Cardiac septum (tissue), 1 donor: ENCODE measurements around the gene GASK1A. TPM values are rescaled to one million over a fixed set of nuclear protein-coding genes. Genes with fewer than 3 reads are reported as not detected.
"Not testable (repeated sequence)": the region's sequence is repeated elsewhere in the genome, so short reads cannot be mapped to it uniquely, and the experiment has no call there.

Experiments
- DNase-seq: peaks from one replicate; pipeline ENCODE4 v3.0.0-alpha.2; 2020; ENCODE audit warnings: low spot score
- intact Hi-C: fragments of 100-400 bp; cut with DNase I; formaldehyde crosslinking; loops from one replicate; pipeline ENCODE4 v1.14.0; 2022
- long read RNA-seq: library from polyadenylated mRNA; unstranded; transcript quantifications from one replicate; pipeline ENCODE4 v2.0.0, GENCODE V29; 2021
- total RNA-seq: library from RNA; stranded (reverse); fragmentation: NEBNext Ultra II Directional; extraction: Animal tissue kit (Norgen Biotek cat#: 25700); gene quantifications from one replicate; pipeline ENCODE4 v1.2.1, GENCODE V29; 2021
- donor health status: DM: no; HTN: no; CAD: no.

Gene GASK1A
- total RNA-seq: 0.16 TPM
- long read RNA-seq: 0 reads

GRCh38 chr3:42979044-42979972, at the start of gene GASK1A:
TSS of gene GASK1A (plus strand) at chr3:42979311. CDS start at chr3:42979643, 332 bp downstream.
- intact Hi-C loops: no loop called here
- DNase-seq: no peak

- DNase-seq: no peak
- intact Hi-C loops: no loop called here
These were observed 45.0 kb upstream of the GASK1A start for GRCh38 chr3:42934111-42934510.

DNA sequence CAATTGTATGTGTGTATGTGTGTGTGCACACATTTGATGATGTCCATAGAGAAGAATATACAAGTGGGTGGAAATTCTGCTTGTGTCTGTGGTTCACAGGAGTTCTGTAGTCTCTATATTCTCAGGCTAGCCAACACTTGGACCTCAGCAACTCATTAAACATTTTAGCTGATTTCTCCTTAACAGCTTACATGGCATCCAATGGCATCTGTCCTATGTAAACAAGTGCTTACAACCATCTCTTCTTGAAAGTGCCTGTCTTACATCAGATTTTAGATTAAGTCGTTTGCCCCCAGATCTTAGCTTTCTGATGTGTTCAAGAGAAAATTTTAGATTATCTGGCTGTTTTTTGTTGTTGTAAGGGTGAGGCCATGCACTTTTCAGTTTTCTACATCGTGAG, 44.2 kb upstream of the GASK1A start:
- DNase-seq: no peak

DNA sequence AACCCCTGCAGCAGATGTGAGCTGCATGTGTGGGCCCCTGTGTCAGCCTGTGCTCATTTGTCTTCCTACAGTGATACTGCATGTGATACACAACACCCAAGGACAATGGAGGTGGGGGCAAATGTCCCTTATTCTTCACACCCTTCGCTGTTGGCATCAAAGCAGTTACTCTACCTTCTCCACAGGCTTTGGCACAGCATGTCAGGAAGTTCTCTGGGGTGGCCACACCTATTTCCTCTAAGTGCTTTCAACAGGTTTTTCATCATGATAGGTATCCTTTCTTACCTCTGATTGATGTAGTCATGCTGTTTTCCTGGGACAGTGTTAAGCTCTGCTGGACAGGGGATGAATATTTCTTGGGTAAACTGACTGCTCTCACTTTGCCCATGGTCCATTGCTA, 43.6 kb upstream of the GASK1A start:
- no peak for DNase-seq
- intact Hi-C loops: no loop called here

More for the DNA sequence above, 44.2 kb upstream of the GASK1A start:
- intact Hi-C loops: no loop called here

DNA sequence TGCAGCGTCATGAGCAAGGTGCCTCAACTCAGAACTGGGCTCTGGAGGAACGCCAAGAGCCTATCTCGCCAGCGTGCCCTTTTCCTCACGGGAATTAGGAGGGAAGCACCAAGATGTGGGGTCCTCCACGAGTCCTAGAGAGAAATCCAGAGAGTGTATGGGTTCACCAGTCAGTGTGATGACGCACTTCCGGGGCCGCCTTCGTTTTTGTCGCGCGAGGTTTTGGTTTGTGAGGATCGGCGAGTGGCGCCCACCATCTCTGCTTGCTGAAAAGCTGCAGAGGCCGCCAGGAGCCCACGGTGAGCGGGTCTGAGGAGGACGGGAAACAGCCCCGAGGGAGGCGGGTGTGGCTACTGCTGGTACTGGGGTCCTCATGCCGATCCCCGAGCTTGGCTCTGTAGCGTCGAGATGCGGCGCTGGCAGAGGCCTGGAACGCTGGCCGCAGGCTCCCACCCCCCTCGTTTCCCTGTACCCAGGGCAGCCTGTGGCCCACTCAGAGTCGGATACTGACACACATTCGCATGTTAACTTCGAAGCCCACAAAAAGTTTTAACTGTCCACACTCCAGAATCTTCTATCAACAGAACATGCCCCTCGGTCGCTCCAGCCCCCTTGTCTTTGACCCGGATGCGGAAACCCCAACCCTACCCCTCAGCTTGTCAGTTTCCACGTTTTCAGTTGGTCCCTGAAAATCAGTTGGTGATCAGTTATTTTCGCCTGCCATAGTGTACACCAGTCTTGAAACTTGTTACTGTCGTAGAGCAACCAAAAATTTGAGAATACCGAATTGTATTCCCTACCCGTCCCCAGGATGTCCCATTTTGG, 42.7 kb upstream of the GASK1A start:
- intact Hi-C loops: no loop called here
- no peak for DNase-seq

- no peak for DNase-seq
- intact Hi-C loops: no loop called here
These were observed 41.8 kb upstream of the GASK1A start for GRCh38 chr3:42937334-42937733.

DNA sequence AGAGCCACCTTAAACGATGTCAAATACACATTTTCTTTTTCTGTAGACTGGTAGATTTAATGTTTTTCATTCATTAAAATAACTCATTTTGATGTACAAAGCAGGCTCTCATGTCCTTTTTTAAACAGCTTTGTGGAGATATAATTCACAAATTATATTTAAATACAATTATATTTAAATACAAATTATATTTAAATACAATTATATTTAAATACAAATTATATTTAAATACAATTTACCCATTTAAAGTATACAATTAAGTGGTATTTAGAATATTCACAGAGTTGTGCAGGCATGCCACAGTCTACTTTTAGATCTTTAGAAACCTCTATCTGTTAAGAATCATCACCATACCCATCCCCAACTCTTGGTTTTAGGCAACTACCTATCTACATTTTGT, 36.4 kb upstream of the GASK1A start:
- DNase-seq: no peak
- intact Hi-C loops: no loop called here

DNA sequence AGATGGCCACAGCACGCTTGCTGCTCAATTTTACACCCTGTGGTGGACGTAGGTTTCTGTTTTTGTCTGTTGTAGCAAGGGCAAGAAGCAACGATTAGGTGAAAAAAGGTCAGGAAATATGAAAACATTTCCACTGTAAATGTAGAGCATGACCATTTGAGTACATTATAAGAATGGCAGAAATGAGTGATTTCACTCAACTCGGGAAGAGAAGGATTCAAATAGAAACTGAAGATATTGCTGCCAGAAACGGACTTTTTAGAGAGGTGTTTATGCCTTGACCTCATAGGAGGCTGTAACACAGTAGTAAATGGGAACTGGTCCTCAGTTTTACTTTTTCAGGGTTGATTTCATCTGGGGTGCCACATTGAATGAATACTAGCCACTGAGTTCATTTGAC, 33.1 kb upstream of the GASK1A start:
- DNase-seq: no peak
- intact Hi-C loops: no loop called here

- intact Hi-C loops: no loop called here
- no peak for DNase-seq
These were observed 21.5 kb upstream of the GASK1A start for GRCh38 chr3:42957573-42957972.

DNA sequence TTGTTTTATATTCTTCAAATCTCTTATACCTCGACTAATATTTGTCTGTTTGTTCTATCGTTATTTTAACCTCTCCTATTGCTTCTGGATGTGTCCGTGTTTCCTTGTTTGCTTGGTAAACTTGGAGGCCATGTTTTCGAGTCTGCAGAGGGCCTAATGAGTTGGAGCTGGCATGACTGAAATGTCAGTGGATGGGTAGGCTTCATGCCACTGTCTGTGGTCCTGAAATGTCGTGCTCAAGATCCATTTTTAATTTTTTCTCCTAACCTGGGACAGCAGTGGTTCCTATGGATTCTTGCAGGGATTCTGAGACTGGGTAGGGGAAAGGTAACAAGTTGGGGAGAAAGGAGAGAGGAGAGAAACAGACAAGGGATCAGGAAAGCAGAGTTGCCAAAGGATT, 18.8 kb upstream of the GASK1A start:
- no peak for DNase-seq
- intact Hi-C loops: loop anchor here (10.0 kb wide), 1 partner anchor 545 kb away; no protein-coding TSS in a partner anchor

DNA sequence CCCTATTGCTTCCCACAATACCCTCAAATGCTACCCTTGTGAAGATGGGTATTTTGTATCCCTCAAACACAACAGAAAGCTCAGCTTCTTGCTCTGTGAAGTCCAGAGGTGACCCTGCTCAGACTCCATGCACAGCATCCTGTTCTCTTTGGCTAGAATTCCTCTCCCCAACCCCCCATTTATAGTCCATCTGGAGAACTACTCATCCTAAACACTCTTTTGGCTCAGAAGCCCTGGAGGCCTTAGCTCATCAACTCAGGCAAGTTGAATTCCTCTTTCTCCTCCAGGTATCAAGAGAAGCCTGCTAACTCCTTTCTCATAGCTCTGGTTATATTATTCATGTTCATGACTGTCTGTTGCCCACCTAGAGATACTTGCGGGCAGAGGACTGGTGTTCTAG, 18.3 kb upstream of the GASK1A start:
- intact Hi-C loops: loop anchor here (10.0 kb wide), 1 partner anchor 544 kb away; no protein-coding TSS in a partner anchor
- DNase-seq: no peak

DNA sequence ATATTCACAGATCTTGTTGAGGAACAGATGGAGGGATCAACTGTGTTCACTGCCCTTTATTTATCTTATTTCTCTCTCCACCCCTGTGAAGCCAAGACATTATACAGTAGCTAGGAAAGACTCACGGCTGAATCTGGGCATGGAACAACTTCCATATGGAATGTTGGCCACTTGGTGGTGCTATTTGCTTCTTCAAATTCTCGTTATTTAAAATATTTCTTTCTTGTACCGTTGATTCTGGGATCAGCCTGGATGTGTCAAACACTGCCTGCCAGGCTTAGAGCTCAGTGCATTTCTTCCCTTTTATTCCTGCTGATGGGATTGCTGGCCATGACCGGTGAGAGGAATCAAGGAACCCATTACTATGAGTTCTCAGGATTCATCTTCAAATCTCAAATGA, 17.5 kb upstream of the GASK1A start:
- intact Hi-C loops: loop anchor here (10.0 kb wide), 1 partner anchor 543 kb away; no protein-coding TSS in a partner anchor
- no peak for DNase-seq

DNA sequence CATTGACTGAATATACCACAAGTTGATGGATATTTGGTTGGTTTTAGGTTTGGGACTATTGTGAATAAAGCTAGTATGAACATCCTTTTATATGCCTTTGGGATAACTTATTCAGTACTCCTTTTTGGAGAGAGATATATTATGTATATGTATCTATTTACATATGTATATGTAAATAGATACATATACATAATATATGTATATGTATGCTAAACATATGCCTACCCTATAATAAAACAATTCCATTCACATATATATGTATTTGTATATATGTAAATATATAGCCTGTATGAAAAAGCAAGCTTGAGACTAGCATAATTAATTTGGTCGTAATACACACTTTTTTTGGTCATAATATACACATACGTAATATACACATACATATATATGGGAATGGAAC, 15.8 kb upstream of the GASK1A start:
- intact Hi-C loops: loop anchor here (10.0 kb wide), 1 partner anchor 542 kb away; no protein-coding TSS in a partner anchor
- DNase-seq: no peak

DNA sequence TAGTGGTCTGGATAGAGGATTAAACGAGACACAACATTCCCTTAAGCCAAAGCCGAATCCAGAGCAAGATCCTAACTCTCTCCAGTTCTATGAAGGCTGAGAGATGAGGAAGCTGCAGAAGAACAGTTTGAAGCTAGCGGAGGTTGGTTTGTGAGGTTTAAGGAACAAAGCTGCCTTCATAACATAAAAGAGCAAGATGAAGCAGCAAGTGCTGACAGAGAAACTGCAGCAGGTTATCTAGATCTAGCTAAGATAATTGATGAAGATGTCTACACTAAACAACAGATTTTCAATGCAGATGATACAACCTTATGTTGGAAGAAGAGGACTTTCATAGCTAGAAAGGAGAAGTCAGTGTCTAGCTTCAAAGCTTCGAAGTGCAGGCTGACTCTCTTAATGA, 14.8 kb upstream of the GASK1A start:
- DNase-seq: no peak
- intact Hi-C loops: loop anchor here (2.0 to 10.0 kb wide), 2 partner anchors 191 to 541 kb away; no protein-coding TSS in a partner anchor

DNA sequence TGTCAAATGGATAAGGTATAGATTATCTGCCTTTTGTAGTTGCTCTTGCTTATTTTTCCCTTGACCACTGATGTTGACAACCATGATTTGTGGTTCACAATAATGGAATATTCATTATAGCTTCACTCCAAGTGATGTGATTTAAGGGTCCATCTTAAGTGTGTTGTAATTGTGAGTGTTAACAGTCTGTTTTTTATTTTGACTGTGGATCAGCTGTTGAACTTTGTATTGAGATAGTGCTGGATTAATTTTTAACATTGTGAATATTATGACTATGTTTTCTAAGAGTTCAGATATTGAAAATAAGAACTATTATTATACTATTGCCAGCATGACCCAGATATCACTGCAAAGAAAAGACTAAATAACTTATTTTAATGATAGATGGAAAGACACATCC, 8.6 kb upstream of the GASK1A start:
- intact Hi-C loops: no loop called here
- DNase-seq: no peak

DNA sequence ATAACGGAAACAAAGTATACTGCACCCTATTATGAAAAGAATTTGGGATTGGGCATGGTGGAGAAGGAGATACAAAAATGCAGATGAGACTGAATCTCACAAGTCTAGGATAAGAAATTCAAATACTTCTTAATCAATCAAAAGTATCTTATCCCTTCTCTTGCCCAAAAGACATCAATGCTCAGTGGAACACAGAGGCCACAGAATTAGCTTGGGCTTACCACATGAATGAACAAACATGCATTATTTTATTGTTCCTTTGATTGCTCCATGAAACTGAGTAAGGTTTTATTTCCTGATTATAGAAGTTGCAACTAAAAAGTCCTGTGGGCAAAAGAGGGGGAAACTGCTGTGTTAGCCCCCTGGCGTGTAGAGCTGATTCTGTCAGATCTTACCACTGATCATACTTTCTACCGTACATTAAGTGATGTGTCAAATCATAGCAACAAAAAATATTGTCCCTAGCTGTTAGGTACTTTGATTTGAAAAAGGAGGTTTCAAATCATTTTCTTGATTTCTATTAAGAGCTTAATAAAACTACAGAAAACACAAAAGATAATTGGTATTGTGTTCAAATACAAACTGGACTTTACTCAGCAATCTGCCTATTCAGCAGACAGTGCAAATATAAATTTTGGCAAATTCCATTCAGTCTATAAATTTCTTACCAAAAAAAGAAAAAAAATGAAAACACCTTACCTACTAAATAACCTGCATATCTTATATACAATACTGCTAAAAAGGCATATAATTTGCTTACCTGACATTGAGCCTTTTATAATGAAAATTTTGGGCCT, 7.9 kb upstream of the GASK1A start:
- intact Hi-C loops: no loop called here
- DNase-seq: no peak

- intact Hi-C loops, DNase-seq: not testable (repeated sequence)
These were observed 4.2 kb upstream of the GASK1A start for GRCh38 chr3:42974906-42975305.

GRCh38 chr3:42975456-42975855, 3.7 kb upstream of the GASK1A start:
- intact Hi-C loops: no loop called here
- no peak for DNase-seq

DNA sequence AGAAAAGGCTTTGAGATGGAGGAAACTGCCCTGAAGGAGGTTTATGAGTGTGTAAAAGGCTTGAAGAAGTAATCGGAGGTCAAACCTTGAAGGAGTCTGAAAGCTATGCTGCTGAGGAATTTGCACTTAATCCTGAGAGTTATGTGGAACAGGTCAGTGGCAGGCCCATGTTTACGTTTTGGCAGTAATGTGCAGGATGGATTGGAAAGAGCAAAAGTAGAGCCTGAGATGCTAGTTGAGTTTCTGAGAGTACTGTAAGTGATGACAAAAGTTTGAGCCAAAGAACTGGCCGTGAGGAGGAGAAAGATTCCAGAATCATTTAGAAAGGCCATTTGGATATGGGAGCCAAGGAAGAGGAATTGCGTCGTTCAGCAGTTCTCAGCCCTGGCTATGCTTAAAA, 3.2 kb upstream of the GASK1A start:
- DNase-seq: no peak
- intact Hi-C loops: no loop called here

- DNase-seq: no peak
- intact Hi-C loops: no loop called here
These were observed 1.1 kb downstream of the GASK1A start for GRCh38 chr3:42980209-42980608.
